Brain microvascular endothelial cell (primary cell): Measurements from ENCODE around the gene TUBB4B.
A peak's percentile ranks its signal among the peaks of the same experiment; 100 is the strongest.

Experiments
- DNase-seq: peaks from one replicate; pipeline ENCODE4 v3.0.0-alpha.2; 2020
- H3K27ac ChIP-seq: fragments of 250-450 bp; sonication (Bioruptor Pico); 2 replicates; pipeline ENCODE4 v1.5.1; 2020; ENCODE audit warnings: mild to moderate bottlenecking, moderate library complexity
- H3K27me3 ChIP-seq: fragments of 250-450 bp; sonication (Bioruptor Pico); replicated peaks from 2 replicates; pipeline ENCODE4 v1.5.1; 2020; ENCODE audit warnings: mild to moderate bottlenecking
- H3K36me3 ChIP-seq: fragments of 250-450 bp; sonication (Bioruptor Pico); replicated peaks from 2 replicates; pipeline ENCODE4 v1.5.1; 2020; ENCODE audit warnings: mild to moderate bottlenecking
- H3K4me3 ChIP-seq: 2 replicates; pipeline ENCODE4 v1.5.1; 2011; ENCODE audit warnings: low read depth, mild to moderate bottlenecking, control low read depth, low read length, moderate library complexity
- CTCF ChIP-seq: IDR thresholded peaks from 2 replicates; pipeline ENCODE4 v1.5.1; 2011; ENCODE audit warnings: low read depth, mild to moderate bottlenecking, moderate library complexity, low read length, control low read depth, inconsistent platforms; ENCODE audit errors: missing control alignments
- in situ Hi-C: cut with HindIII; loops from 2 replicates; pipeline ENCODE4 v1.10.0; 2017; ENCODE audit warnings: low sequenced_read_pairs, low pct_ligation_motif_present

Gene TUBB4B

GRCh38 chr9:137277329-137278041 lies 36.4 kb downstream of the TUBB4B start, which contains the start of gene TOR4A:
Gene TOR4A, plus strand, starts transcription at chr9:137277726. Its CDS starts 964 bp downstream, at chr9:137278690.
- Histone ChIP-seq H3K27me3 (no peaks in the 10 kb centered on the region), H3K36me3 (peaks cover 23% of the 10 kb centered on the region), H3K4me3 (peak within 1 kb of the TSS; percentile 63), H3K27ac (no peak within 1 kb of the TSS)
- in situ Hi-C loops = no loop called here
- peak; percentile 52 for TF ChIP-seq CTCF
- peak; percentile 63 for DNase-seq

GRCh38 chr9:137278061-137278701 lies 37.1 kb downstream of the TUBB4B start:
- no peaks in the 10 kb centered on the region for H3K27me3 ChIP-seq
- in situ Hi-C loops = no loop called here
- H3K36me3 ChIP-seq = peaks cover 18% of the 10 kb centered on the region
- peak overlapping the region; percentile 63 for H3K4me3 ChIP-seq
- TF ChIP-seq CTCF = no peak
- no peak for DNase-seq
- H3K27ac ChIP-seq = no peak overlapping the region

- Histone ChIP-seq H3K4me3 (peak overlapping the region; percentile 63), H3K36me3 (peaks cover 15% of the 10 kb centered on the region), H3K27me3 (no peaks in the 10 kb centered on the region), H3K27ac (no peak overlapping the region)
- no peak for TF ChIP-seq CTCF
- in situ Hi-C loops = no loop called here
- DNase-seq = no peak
Measured at GRCh38 chr9:137278721-137279711, 37.9 kb downstream of the TUBB4B start.

GRCh38 chr9:137279741-137280473 lies 38.8 kb downstream of the TUBB4B start:
- Histone ChIP-seq H3K27ac (no peak overlapping the region), H3K36me3 (peaks cover 11% of the 10 kb centered on the region), H3K27me3 (no peaks in the 10 kb centered on the region), H3K4me3 (no peak overlapping the region)
- no peak for TF ChIP-seq CTCF
- in situ Hi-C loops = no loop called here
- DNase-seq = no peak
